GM18870 (cell line): ENCODE results near the gene TTC28.
"Not testable (repeated sequence)": the region's sequence is repeated elsewhere in the genome, so short reads cannot be mapped to it uniquely, and the experiment has no call there.

Source experiments
- ATAC-seq: cut with Tn5 transposase; IDR thresholded peaks from one replicate; pipeline ENCODE4 v1.9.1; 2021; ENCODE audit warnings: moderate library complexity; ENCODE audit not compliant: unreplicated experiment

The TTC28 gene

GRCh38 chr22:28118957-28119631 is 560.5 kb downstream of the TTC28 start:
- ATAC-seq = no peak

GRCh38 chr22:28116219-28116673 is 563.4 kb downstream of the TTC28 start:
- no peak for ATAC-seq

- ATAC-seq = no peak
These were observed 564.2 kb downstream of the TTC28 start for GRCh38 chr22:28115426-28115825.

- ATAC-seq = no peak
These were observed 567.0 kb downstream of the TTC28 start for GRCh38 chr22:28112548-28113043.

GRCh38 chr22:28112190-28112544 is 567.5 kb downstream of the TTC28 start:
- ATAC-seq = no peak

- no peak for ATAC-seq
These were observed 568.0 kb downstream of the TTC28 start for GRCh38 chr22:28111501-28112189.

- no peak for ATAC-seq
These were observed 570.8 kb downstream of the TTC28 start for GRCh38 chr22:28108851-28109250.

GRCh38 chr22:28106617-28107016 is 573.0 kb downstream of the TTC28 start:
- no peak for ATAC-seq

GRCh38 chr22:28105988-28106387 is 573.7 kb downstream of the TTC28 start:
- no peak for ATAC-seq

GRCh38 chr22:28105413-28105812 is 574.2 kb downstream of the TTC28 start:
- no peak for ATAC-seq

GRCh38 chr22:28103596-28103995 is 576.0 kb downstream of the TTC28 start:
- no peak for ATAC-seq

GRCh38 chr22:28102151-28102812 is 577.4 kb downstream of the TTC28 start:
- ATAC-seq = no peak

- no peak for ATAC-seq
These were observed 582.0 kb downstream of the TTC28 start for GRCh38 chr22:28097627-28098026.

GRCh38 chr22:28096161-28096560 is 583.5 kb downstream of the TTC28 start:
- ATAC-seq = no peak

- no peak for ATAC-seq
These were observed 584.1 kb downstream of the TTC28 start for GRCh38 chr22:28095316-28096095.

GRCh38 chr22:28094771-28095170 is 584.9 kb downstream of the TTC28 start:
- no peak for ATAC-seq

- ATAC-seq = no peak
These were observed 585.9 kb downstream of the TTC28 start for GRCh38 chr22:28093711-28094110.

- ATAC-seq = no peak
These were observed 588.2 kb downstream of the TTC28 start for GRCh38 chr22:28091486-28091885.

- not testable (repeated sequence) for ATAC-seq
These were observed 590.1 kb downstream of the TTC28 start for GRCh38 chr22:28089541-28089940.

GRCh38 chr22:28077166-28077565 is 602.5 kb downstream of the TTC28 start:
- ATAC-seq = no peak

GRCh38 chr22:28075358-28075981 is 604.2 kb downstream of the TTC28 start:
- ATAC-seq = no peak
